ENCODE results near the gene DPYD.

Gene DPYD

DNA sequence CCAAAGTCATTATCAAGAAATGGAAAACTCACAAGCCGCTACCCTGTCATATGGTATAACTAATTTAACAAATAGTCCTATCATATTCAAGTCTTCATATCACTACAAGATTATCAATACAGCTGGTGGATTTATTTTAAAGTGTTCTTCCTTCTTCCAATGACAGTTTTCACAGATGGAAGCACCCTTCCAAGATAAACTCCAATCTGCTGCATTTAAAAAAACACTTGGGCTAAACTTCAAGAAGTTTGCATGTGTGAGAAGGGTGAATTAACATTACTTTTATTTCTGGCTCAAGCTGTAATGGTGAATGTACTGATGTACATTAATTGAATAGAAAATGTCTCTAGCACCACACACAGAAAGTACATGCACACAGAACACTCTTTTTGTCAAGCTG, 192.4 kb downstream of the DPYD start:
- TF ChIP-seq, protein P1, sequence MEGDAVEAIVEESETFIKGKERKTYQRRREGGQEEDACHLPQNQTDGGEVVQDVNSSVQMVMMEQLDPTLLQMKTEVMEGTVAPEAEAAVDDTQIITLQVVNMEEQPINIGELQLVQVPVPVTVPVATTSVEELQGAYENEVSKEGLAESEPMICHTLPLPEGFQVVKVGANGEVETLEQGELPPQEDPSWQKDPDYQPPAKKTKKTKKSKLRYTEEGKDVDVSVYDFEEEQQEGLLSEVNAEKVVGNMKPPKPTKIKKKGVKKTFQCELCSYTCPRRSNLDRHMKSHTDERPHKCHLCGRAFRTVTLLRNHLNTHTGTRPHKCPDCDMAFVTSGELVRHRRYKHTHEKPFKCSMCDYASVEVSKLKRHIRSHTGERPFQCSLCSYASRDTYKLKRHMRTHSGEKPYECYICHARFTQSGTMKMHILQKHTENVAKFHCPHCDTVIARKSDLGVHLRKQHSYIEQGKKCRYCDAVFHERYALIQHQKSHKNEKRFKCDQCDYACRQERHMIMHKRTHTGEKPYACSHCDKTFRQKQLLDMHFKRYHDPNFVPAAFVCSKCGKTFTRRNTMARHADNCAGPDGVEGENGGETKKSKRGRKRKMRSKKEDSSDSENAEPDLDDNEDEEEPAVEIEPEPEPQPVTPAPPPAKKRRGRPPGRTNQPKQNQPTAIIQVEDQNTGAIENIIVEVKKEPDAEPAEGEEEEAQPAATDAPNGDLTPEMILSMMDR (IDR thresholded peaks at IDR 0.05; ENCODE audit: extremely low read depth, missing control alignments), result no peak
- no peak for DNase-seq (ENCODE audit: low spot score)

DNA sequence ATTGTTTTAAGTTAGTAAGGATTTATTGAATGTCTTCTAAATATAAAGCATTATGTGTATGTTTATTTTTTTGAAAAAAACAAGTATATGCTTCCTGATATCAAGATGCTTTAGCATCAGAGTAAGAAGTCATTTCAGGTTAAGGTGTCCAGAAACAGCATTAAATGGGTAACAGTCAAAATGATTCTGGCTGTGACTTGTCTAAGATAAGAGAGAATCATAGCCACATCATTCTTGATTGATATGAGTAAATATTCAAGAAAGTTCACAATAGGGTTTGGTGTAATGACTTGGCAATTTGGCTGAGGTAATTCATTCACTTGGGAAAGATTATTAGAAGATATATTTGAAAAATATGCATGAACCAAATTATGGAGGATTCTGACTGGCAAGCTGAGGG, 193.8 kb downstream of the DPYD start:
- TF ChIP-seq, protein P1 (IDR thresholded peaks at IDR 0.05; ENCODE audit: extremely low read depth, missing control alignments), result no peak
- no peak for DNase-seq (ENCODE audit: low spot score)

DNA sequence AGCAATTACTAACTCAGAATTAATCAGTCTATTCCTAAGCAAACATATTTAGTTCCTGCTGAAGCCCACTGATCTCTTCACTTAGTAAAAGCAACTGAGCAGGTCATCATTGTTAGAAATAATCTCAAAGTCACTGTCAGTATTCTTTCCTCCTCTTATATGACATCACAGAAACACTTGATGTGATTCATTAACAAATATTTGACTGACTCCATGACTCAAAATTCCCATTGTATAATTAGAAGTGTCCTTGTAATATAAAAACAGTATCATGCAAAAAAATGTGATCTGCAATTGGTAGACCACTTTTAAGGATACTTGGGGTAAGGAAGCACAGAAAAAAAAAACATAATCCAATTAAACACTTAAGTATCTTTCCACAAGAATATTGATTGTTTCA, 194.4 kb downstream of the DPYD start:
- no peak for DNase-seq (ENCODE audit: low spot score)

DNA sequence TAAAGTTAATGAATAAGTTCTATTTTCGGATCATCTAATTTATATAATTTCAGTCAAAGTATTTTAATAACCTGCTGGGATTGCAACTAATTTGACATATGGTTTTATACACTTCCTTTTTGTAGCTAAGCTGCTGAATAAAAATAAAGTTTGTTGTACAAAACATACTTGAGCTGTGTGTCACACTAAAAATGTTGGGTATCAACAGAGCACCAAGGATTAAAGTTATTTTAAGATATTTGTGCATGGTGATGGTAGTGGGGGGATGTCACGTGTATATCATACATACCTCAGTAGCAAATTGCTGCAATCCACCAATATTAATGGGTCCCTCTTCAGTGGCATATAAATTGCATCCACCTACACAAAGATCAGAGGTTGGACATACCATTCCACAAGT, 199.6 kb downstream of the DPYD start:
- TF ChIP-seq, protein P1 (IDR thresholded peaks at IDR 0.05; ENCODE audit: extremely low read depth, missing control alignments), result no peak
- no peak for DNase-seq (ENCODE audit: low spot score)

More for the DNA sequence above, 194.4 kb downstream of the DPYD start:
- TF ChIP-seq, protein P1 (IDR thresholded peaks at IDR 0.05; ENCODE audit: extremely low read depth, missing control alignments), result no peak

DNA sequence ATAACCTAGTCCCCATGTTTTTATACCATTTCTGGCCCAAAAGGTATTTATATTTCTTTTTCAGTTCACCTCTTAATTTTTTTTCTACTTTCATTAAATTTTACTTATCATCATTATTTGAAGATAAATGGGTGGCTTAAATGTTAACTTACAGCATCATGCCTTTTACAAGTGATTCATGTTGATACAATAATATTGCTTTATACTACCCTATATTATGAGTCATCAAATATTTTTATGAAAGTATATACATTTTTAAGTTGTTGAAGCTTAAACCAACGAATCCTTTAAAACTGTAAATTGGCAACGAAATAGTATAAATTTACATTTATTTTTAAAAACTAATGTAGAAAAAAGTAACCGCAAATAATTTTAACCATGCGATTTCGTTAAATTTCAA, 207.9 kb downstream of the DPYD start:
- TF ChIP-seq, protein P1 (IDR thresholded peaks at IDR 0.05; ENCODE audit: extremely low read depth, missing control alignments), result no peak
- no peak for DNase-seq (ENCODE audit: low spot score)

DNA sequence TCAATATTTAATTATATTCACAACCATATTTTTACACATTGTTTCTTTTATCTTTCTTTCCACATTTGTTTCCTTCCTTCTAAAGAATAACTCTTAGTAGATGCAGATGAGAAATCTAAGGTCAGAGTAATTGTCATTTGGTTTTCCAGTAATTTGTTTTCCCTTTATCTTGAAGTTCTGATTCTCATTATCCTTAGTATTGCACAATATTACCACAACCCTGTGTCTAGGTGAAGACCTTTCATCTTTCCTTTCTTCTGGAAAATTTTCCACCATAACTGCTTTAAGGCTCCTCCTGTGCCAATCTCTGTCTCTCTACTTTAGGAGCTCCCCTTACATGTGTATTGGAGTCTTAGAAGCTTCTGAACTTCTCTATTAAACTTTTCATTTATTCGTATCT, 209.0 kb downstream of the DPYD start:
- TF ChIP-seq, protein P1 (IDR thresholded peaks at IDR 0.05; ENCODE audit: extremely low read depth, missing control alignments), result no peak
- no peak for DNase-seq (ENCODE audit: low spot score)

DNA sequence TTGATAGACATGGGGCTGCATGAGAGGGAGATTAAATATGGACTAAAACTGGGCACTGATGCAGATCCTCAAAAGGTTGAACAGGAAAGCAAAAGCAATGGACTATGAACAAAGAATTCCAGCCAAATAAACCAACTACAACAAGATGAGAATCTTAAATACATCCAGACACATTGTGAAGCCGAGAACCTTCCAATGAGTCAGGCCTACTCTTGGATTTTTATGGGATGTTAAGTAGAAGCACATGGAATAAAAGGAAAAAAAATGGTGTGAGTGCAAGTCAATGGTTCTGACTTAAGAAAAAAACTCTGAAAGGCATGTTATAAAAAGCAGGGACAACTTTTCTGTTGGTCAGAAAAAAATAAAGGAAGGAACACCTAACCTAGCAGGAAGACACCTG, 227.2 kb downstream of the DPYD start:
- no peak for DNase-seq (ENCODE audit: low spot score)
- TF ChIP-seq, protein P1 (IDR thresholded peaks at IDR 0.05; ENCODE audit: extremely low read depth, missing control alignments), result no peak

All from GM20000 (cell line).